GM10266 (cell line): ENCODE measurements around the gene GOT2.

Source experiments
- DNase-seq: peaks from one replicate; pipeline ENCODE4 v3.0.0; 2012; ENCODE audit errors: extremely low spot score
- CTCF ChIP-seq: IDR thresholded peaks from 2 replicates; pipeline ENCODE4 v1.5.1; 2012; ENCODE audit warnings: mild to moderate bottlenecking, low read depth; ENCODE audit not compliant: control insufficient read depth, insufficient read depth; ENCODE audit errors: missing control alignments

GOT2 gene

DNA sequence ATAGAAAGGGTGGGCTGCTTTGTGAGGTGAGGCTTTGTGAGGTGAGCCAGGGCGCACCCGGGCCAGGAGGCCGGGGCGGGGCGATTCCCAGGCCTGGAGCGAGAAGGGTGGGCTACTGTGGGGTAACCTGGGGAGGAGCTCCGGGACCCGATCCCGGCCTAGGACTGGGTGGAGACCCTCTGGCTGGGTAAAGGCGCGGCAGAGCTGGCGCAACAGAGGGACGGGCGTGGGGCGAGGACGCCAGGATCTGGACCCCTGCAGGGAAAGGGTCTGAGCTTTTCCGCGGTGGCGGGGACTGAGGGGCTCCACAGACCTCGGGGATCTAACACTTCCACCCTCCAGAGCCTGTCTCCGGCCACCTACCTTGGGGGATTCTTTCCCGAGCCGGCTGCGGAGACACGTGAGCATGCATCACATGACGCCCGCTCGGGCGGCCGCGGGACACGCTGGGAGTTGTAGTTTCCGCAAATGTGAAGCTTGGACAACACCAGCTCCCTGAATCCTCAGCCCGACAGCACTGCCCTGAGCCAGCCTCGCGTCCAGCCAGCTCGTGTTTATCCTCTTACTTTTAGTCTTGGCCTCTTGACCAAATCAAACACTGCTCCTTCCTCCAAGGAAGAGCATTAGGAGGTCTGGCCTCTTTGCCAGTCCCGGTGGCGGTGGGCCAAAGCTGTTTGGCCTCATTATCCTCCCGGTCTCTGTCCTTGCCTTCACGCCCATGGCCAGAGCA, 49.6 kb downstream of the GOT2 start, which contains the start of gene SLC38A7:
Gene SLC38A7 (minus strand): TSS at position 417 of the 730 bp plus-strand sequence. CDS start 4,644 bp downstream, outside the sequence.
- TF ChIP-seq CTCF = no peak
- DNase-seq = peak; percentile 86

DNA sequence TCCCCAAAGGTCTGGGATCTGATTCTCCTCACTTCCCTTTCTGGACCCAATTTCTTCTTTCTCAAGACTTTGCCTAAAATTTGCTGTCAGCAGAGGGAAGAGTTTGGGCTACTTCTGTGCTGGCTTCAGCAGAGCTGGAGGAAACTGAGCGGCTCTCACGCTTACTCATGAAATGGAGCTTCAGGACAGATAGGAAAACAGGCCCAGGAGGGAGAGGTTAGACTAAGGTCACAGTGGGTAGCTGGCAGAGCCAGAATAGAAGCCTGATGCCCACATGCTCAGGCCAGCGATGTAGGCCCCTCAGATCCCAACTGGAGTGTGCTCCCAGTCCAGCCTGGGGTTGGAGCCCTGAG, 50.1 kb downstream of the GOT2 start:
- no peak for DNase-seq

DNA sequence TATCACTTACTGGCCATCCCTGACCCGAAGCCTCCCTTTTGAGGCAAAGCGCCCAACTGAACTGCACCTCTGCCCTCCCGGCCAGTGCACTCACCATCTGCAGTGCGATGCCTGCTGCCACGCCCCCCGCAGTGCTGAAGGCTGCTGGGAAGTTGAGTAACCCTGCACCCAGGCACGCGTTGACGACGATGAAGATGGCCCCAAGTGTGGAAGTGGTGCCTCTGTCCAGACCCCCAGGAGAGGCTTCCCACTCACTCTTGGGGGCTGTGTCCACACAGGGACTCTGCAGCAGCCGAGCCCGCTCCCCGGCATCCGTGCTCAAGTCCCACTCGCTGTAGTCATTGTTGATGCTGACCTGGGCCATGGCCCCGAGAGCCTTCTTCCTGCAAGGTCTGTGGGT, 54.4 kb downstream of the GOT2 start:
- no peak for TF ChIP-seq CTCF
- no peak for DNase-seq

More for the DNA sequence above, 50.1 kb downstream of the GOT2 start:
- TF ChIP-seq CTCF = no peak

- TF ChIP-seq CTCF = no peak
- no peak for DNase-seq
Observed at GRCh38 chr16:58678716-58679115, 55.4 kb downstream of the GOT2 start.

DNA sequence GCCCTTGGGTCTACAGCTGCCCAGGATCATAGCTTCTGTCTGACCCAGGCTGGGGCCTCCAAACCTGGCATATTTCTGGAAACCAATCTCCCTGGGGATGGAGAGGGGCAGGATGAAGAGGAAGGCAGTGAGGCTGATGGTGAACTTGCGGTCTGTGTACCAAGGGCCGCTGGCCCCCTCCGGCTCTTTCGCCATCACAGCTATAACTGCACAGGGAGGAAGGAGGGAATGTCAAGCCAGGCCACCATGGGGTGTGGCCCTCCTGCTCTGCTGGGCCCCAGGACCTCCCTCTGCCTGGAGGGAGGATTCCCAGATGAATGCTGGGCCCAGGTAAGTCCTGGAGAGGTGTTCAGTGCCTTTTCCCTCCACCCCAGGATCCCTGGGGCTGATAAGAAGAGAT, 55.8 kb downstream of the GOT2 start:
- TF ChIP-seq CTCF = no peak

DNA sequence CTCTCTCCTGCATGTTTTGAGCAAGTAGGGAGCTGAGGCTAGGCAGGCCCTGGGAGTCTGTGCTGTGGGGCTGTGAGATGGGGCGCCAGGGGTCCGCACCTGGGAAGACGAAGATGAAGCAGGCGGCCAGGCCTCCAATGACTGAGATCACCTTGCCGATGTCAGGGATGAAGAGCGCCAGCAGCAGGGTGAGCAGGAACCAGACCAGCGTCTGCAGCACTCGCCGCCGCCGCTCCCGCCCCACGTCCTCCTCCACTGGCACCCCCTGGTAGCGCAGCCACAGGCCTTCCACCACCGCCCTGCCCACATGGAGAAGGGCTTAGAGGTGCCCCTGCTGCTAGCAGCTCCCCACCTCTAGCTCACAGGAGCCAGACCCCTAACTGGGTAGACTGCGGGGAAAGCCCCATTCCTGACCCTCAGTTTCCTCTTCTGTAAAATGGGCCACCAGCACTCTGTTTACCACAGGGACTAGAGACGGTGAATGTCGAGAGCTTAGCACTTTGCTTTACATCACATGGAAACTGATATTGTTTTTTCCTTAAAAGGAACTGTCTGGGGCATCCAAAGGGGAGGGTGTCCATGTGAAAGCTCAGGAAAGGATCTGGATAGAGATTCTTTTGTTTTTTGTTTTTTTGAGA, 63.1 kb downstream of the GOT2 start:
- TF ChIP-seq CTCF = no peak
- DNase-seq = no peak

More for the DNA sequence above, 55.8 kb downstream of the GOT2 start:
- DNase-seq = no peak

DNA sequence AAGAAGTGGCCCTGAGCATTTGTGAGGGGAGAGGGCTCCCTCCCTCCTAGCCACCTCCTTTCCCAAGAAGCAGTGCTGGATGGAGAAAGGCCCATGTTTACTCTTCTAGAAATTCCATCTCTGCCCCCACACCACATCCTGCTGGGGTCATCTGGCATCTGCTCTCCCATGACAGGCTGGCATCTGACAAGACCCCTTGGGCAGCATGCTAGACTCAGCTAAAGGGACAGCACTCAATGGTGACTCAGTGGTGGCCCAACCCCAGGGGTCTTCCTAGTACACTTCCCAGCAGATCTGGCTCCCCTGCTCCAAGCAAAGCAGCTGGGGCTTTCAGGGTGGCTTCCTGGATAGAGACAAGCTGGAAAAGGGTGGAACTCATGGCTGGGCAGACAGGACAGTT, 63.9 kb downstream of the GOT2 start:
- TF ChIP-seq CTCF = no peak
- no peak for DNase-seq
